H9 (cell line): ENCODE data around the gene ZNF700. TPM values are rescaled to one million over a fixed set of nuclear protein-coding genes. Genes with fewer than 3 reads are reported as not detected.

Experiments
- DNase-seq: peaks from one replicate; pipeline ENCODE4 v3.0.0-alpha.2; 2017
- H2AFZ ChIP-seq: one replicate; pipeline ENCODE4 v1.6.1; 2013; ENCODE audit warnings: mild to moderate bottlenecking, low read length, control low read depth, moderate library complexity
- H2AK5ac ChIP-seq: 2 replicates; pipeline ENCODE4 v1.6.1; 2013; ENCODE audit warnings: low read length, control low read depth, mixed read lengths; ENCODE audit not compliant: insufficient read length
- H2BK120ac ChIP-seq: one replicate; pipeline ENCODE4 v1.6.1; 2013; ENCODE audit warnings: low read depth, mild to moderate bottlenecking, low read length, control low read depth, inconsistent platforms; ENCODE audit not compliant: poor library complexity, severe bottlenecking
- H2BK12ac ChIP-seq: 2 replicates; pipeline ENCODE4 v1.6.1; 2013; ENCODE audit warnings: low read length, control low read depth, mixed read lengths, low read depth; ENCODE audit not compliant: insufficient read length
- H2BK15ac ChIP-seq: 2 replicates; pipeline ENCODE4 v1.6.1; 2013; ENCODE audit warnings: low read depth, low read length, control low read depth
- H2BK20ac ChIP-seq: one replicate; pipeline ENCODE4 v1.6.1; 2013; ENCODE audit warnings: low read depth, mild to moderate bottlenecking, low read length, control low read depth, inconsistent platforms; ENCODE audit not compliant: poor library complexity, severe bottlenecking
- H2BK5ac ChIP-seq: 2 replicates; pipeline ENCODE4 v1.6.1; 2013; ENCODE audit warnings: low read length, control low read depth, mixed read lengths; ENCODE audit not compliant: insufficient read length
- H3K14ac ChIP-seq: 2 replicates; pipeline ENCODE4 v1.6.1; 2013; ENCODE audit warnings: low read length, control low read depth; ENCODE audit not compliant: insufficient read depth
- H3K18ac ChIP-seq: 2 replicates; pipeline ENCODE4 v1.6.1; 2013; ENCODE audit warnings: low read depth, mild to moderate bottlenecking, mixed read lengths, low read length, control low read depth; ENCODE audit not compliant: insufficient read length
- H3K23ac ChIP-seq: 2 replicates; pipeline ENCODE4 v1.6.1; 2013; ENCODE audit warnings: low read length, control low read depth, mixed read lengths, low read depth; ENCODE audit not compliant: insufficient read length
- H3K23me2 ChIP-seq: 2 replicates; pipeline ENCODE4 v1.6.1; 2013; ENCODE audit warnings: low read depth, mild to moderate bottlenecking, mixed read lengths, low read length, control low read depth; ENCODE audit not compliant: insufficient read length, poor library complexity, severe bottlenecking
- H3K27ac ChIP-seq: 2 replicates; pipeline ENCODE4 v1.5.1; 2013; ENCODE audit warnings: low read length, control low read depth, mixed read lengths, low read depth; ENCODE audit not compliant: insufficient read length
- H3K27me3 ChIP-seq: 2 replicates; pipeline ENCODE4 v1.6.1; 2013; ENCODE audit warnings: low read length, control low read depth, inconsistent platforms; ENCODE audit not compliant: insufficient read depth
- H3K4ac ChIP-seq: 2 replicates; pipeline ENCODE4 v1.6.1; 2013; ENCODE audit warnings: low read depth, mild to moderate bottlenecking, control low read depth, inconsistent platforms, low read length, moderate library complexity
- H3K4me1 ChIP-seq: 2 replicates; pipeline ENCODE4 v1.6.1; 2013; ENCODE audit warnings: low read length, control low read depth, inconsistent platforms; ENCODE audit not compliant: insufficient read depth
- H3K4me2 ChIP-seq: 2 replicates; pipeline ENCODE4 v1.6.1; 2013; ENCODE audit warnings: low read length, control low read depth, mixed read lengths; ENCODE audit not compliant: insufficient read length, insufficient read depth
- H3K56ac ChIP-seq: 2 replicates; pipeline ENCODE4 v1.6.1; 2013; ENCODE audit warnings: low read depth, mild to moderate bottlenecking, mixed read lengths, low read length, control low read depth; ENCODE audit not compliant: insufficient read length
- H3K79me1 ChIP-seq: 2 replicates; pipeline ENCODE4 v1.6.1; 2013; ENCODE audit warnings: low read depth, mild to moderate bottlenecking, moderate library complexity, low read length, control low read depth, inconsistent platforms; ENCODE audit not compliant: insufficient read depth, poor library complexity, severe bottlenecking
- H3K79me2 ChIP-seq: 2 replicates; pipeline ENCODE4 v1.6.1; 2013; ENCODE audit warnings: low read length, control low read depth, inconsistent platforms; ENCODE audit not compliant: insufficient read depth
- H3K9ac ChIP-seq: 2 replicates; pipeline ENCODE4 v1.6.1; 2013; ENCODE audit warnings: low read length, control low read depth, mixed read lengths; ENCODE audit not compliant: insufficient read length; ENCODE audit errors: extremely low read depth
- H3K9me3 ChIP-seq: one replicate; pipeline ENCODE4 v1.6.1; 2013; ENCODE audit warnings: low read depth, low read length, inconsistent platforms; ENCODE audit not compliant: control insufficient read depth
- H3T11ph ChIP-seq: one replicate; pipeline ENCODE4 v1.6.1; 2013; ENCODE audit warnings: mild to moderate bottlenecking, low read length, control low read depth, inconsistent platforms
- H4K20me1 ChIP-seq: one replicate; pipeline ENCODE4 v1.6.1; 2013; ENCODE audit not compliant: control insufficient read depth, insufficient read length, insufficient read depth
- H4K5ac ChIP-seq: 2 replicates; pipeline ENCODE4 v1.6.1; 2013; ENCODE audit warnings: low read depth, mild to moderate bottlenecking, mixed read lengths, low read length, control low read depth; ENCODE audit not compliant: insufficient read length
- H4K8ac ChIP-seq: replicated peaks from 2 replicates; pipeline ENCODE4 v1.6.1; 2013; ENCODE audit warnings: low read length, control low read depth, mixed read lengths, low read depth; ENCODE audit not compliant: insufficient read length
- H4K91ac ChIP-seq: 2 replicates; pipeline ENCODE4 v1.6.1; 2013; ENCODE audit warnings: low read depth, mild to moderate bottlenecking, moderate library complexity, mixed read lengths, low read length, control low read depth; ENCODE audit not compliant: insufficient read length
- H3K27ac Mint-ChIP-seq, 3 experiments: 2 replicates in 2 of 3; 3 replicates in 1 of 3; pipeline ENCODE4 v1.8.0; 2020 to 2021; ENCODE audit warnings: mixed read lengths in 3 of 3, mild to moderate bottlenecking in 1 of 3, moderate library complexity in 1 of 3
- H3K27me3 Mint-ChIP-seq: 2 replicates; pipeline ENCODE4 v1.8.0; 2021; ENCODE audit warnings: low read depth, mild to moderate bottlenecking, moderate library complexity, mixed read lengths
- H3K36me3 Mint-ChIP-seq, 3 experiments: 2 replicates in 2 of 3; 3 replicates in 1 of 3; pipeline ENCODE4 v1.8.0; 2020 to 2021; ENCODE audit warnings: low read depth in 3 of 3, mixed read lengths in 3 of 3; ENCODE audit not compliant: insufficient read depth in 1 of 3
- H3K4me1 Mint-ChIP-seq, 2 experiments: 2 replicates each; pipeline ENCODE4 v1.8.0; 2020; ENCODE audit warnings: mixed read lengths in 2 of 2
- H3K4me3 Mint-ChIP-seq, 2 experiments: 2 replicates in 1 of 2; 3 replicates in 1 of 2; pipeline ENCODE4 v1.8.0; 2020 to 2021; ENCODE audit warnings: mild to moderate bottlenecking in 2 of 2, mixed read lengths in 2 of 2, moderate library complexity in 1 of 2
- H3K9me3 Mint-ChIP-seq, 2 experiments: 2 replicates in 1 of 2; 3 replicates in 1 of 2; pipeline ENCODE4 v1.8.0; 2020; ENCODE audit warnings: mild to moderate bottlenecking in 2 of 2, mixed read lengths in 2 of 2, moderate library complexity in 1 of 2
- CTCF ChIP-seq: fragments of 200-600 bp; sonication (generic); conservative IDR thresholded peaks from 3 replicates; pipeline ENCODE4 v1.8.0; 2021; ENCODE audit warnings: antibody characterized with exemption, mild to moderate bottlenecking
- WGBS: extraction: QIAGEN DNeasy Blood & Tissue Kit; methylation state at CpG from one replicate; pipeline ENCODE4 v1.1.7; 2013; ENCODE audit warnings: missing lambda C conversion rate, low lambda C conversion rate, mixed read lengths; ENCODE audit not compliant: insufficient read length; ENCODE audit errors: extremely low coverage; 5-methylcytosine and 5-hydroxymethylcytosine counted together
- total RNA-seq: library from RNA; stranded (reverse); gene quantifications from 2 replicates; pipeline ENCODE4 v1.2.1, GENCODE V29; 2021

ZNF700 gene
- total RNA-seq, 1 experiment from 2014 or later: 9.9 TPM

- peaks cover 81 to 84% of the 10 kb centered on the region in 2 experiments for H3K9me3 Mint-ChIP-seq
Observed at GRCh38 chr19:11979527-11979926, 54.6 kb downstream of the ZNF700 start.

More at GRCh38 chr19:11979527-11979926, 54.6 kb downstream of the ZNF700 start:
- Histone ChIP-seq H2BK15ac (no peak overlapping the region), H3K9ac (no peak overlapping the region), H3K4me2 (no peak overlapping the region), H3K9me3 (peaks cover 56% of the 10 kb centered on the region), H3K27me3 (no peaks in the 10 kb centered on the region), H3K14ac (no peak overlapping the region), H2BK120ac (no peak overlapping the region), H3K23me2 (no peaks in the 10 kb centered on the region), H2BK12ac (no peak overlapping the region), H2BK5ac (no peak overlapping the region), H3K18ac (no peak overlapping the region), H3K23ac (no peak overlapping the region), H2AK5ac (no peak overlapping the region), H3K27ac (no peak overlapping the region), H2AFZ (no peak overlapping the region), H2BK20ac (no peak overlapping the region), H3K4me1 (no peaks in the 10 kb centered on the region), H4K5ac (no peak overlapping the region), H4K8ac (no peak overlapping the region), H3K79me2 (no peaks in the 10 kb centered on the region), H3K79me1 (no peaks in the 10 kb centered on the region), H4K20me1 (no peaks in the 10 kb centered on the region), H4K91ac (no peak overlapping the region), H3T11ph (no peak overlapping the region), H3K56ac (no peak overlapping the region), H3K4ac (no peak overlapping the region)
- peaks cover 58 to 80% (median 73%) of the 10 kb centered on the region in 3 experiments for H3K36me3 Mint-ChIP-seq
- no peak for DNase-seq
- H3K4me3 Mint-ChIP-seq: no peak overlapping the region
- H3K27me3 Mint-ChIP-seq: peaks cover 8% of the 10 kb centered on the region
- no peak overlapping the region for H3K27ac Mint-ChIP-seq
- no peaks in the 10 kb centered on the region for H3K4me1 Mint-ChIP-seq
- no CpG with 5 or more reads among the region's 4 CpGs for WGBS
- no peak for TF ChIP-seq CTCF
